DMS153 treated with DMSO at 0.1 percent for 48 hours (cell line): ENCODE measurements around the gene OR14I1.

Experiments used
- DNase-seq: peaks from one replicate; lab custom pipeline; 2025; ENCODE audit not compliant: unreplicated experiment; lab: John Stamatoyannopoulos, UW

OR14I1 gene

DNA sequence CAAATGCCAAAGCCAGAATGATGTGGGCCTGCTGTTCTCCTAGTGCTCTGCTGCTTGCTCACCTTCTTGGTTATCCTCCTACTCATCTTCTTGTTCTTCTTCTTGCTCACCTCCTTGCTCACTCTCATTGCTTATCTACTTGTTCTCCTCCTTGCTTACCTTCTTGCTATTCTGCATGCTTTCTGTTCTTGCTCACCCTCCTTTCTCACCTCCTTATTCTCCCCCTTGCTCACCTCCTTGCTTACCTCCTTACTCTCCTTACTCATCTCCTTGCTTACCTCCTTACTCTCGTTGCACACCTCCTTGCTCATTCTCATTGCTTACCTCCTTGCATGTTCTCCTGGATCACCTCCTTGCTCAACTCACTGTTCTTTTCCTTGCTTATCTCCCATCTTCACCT lies at the start of gene OR14I1:
Gene OR14I1 (minus strand): TSS at position 53 of the 400 bp plus-strand sequence.
- DNase-seq: no peak

DNA sequence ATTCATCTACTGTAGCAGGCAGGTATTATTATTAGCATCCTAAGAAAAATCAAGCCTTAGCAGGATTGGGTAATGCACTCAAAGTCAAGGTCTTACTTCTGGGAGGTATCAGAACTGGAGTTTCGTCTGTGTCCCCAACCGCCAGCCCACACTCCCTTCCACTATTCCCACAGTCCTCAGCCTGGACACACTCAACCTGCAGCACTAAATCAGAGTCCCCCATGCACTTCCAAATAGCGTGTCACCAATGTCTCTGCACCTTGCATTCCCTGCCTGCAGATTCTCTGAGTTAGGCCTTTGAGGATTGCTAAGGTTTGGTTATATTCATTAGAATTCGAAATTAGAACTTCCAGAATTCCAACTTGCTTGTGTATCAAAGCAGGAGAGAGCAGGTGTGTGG lies 49.1 kb upstream of the OR14I1 start:
- no peak for DNase-seq

DNA sequence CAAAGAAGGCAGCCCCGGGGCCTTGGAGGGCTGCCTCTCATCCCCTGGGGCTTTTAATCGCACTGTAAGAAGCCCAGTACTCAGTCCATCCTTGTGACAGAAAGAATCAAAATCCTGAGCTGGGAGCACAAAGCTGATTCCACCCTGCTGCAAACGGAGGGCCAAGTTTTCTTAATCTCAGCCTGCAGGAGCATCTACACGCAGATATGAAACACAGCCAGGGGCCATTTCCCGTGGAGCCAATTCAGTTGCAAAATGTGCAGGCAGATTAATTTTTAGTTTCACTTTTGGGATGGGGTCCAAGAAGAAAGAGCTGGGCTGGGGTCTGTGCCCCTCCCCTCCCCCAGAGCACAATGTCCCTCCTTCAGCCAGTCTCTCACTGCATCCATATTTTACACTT lies 48.6 kb upstream of the OR14I1 start:
- no peak for DNase-seq

DNA sequence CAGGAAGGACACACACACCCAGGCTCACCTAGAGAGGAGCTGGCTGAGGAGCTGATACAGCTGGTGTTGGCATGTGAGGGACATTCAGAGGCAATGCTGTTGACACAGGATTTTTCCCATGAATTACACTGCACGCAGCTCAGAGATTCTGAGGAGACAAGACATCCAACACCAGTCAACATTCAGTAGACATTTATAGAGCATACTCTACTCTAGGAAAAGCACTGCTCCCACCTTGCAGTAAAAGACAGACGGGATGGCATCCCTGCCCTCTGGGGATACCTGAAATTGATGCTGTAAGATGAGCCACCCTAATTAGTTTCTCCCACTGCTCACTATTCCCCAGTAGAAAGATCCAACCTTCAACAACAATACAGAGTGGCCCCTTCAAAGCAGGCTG lies 47.9 kb upstream of the OR14I1 start:
- no peak for DNase-seq

DNA sequence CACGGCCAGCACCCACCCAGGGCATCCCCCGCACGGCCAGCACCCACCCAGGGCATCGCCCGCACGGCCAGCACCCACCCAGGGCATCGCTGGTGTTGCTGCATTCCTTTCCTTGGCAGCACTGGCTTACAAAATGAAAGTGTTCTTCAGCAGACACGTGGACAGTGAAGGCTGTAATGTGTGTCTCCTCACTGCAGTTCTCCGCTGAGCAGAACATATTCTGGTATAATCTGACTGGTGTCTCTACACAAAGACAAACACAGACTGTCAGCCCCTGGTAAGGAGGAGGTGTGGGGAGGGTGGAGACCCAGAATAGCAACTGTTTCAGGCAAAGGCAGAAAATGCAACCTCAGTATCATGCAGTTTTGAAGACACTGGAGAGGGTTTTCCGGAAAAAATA lies 45.6 kb upstream of the OR14I1 start:
- no peak for DNase-seq

DNA sequence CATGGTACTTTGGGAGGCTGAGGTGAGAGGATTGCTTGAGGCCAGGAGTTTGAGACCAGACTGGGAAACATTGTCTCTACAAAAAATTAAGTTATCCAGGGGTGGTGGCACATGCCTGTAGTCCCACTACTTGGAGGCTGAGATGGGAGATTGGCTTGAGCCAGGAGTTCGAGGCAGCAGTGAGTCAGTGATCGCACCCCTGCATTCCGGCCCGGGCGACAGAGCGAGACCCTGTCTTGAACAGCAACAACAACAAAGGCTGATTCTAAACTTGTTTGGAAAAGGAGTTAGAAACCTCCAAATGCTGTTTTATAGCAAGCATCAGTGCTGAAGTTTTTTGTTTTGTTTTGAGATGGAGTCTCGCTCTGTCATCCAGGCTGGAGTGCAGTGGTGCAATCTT lies 38.3 kb upstream of the OR14I1 start:
- no peak for DNase-seq

DNA sequence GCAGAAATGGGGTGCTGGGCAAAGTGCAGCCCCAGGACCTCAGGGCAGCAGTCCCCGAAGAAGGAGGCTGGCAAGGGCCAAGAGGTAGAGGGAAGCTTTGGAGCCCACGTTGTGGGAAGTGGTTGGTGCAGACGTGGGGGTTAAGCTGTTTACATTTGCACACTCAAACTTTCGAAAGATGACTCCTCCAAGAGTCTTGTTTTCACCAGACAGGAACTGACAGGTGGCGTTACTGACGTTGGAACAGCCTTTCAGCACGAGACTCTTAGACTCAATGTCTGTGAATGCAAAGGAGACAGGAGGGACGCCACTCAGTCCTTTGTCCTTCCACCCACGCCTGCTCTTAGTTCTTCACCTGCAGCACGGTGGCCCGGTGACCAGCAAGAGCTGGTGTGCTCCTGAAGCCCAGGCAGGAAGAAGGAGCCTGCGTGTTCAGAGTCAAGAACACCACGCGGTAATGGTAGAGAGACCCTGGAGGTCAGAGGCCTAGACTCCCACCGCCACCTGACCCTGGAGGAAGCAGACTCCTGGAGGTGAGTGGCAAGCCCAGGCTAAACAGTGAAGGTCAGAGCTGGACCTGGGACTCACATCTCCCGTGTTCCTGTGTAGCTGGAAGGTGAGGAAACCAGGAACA lies 37.1 kb upstream of the OR14I1 start:
- no peak for DNase-seq

DNA sequence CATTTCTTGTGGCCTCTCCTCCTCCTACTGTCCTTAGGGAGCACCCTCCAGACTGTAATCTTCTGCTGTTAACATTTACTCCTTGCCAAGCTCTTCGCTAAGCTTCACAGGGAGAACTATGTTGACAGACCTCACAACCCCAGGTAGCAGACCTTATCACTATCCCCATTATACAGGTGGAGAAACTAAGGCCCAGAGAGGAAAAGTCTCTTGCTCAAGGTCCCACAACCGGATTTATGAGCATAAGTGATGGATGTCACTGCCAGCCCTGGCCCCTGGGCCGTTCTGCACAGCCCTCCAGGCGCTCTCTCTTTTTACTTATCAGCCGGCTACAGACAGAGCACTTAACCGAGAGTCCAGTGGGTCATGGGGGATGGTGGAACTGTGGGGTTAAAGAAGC lies 34.9 kb upstream of the OR14I1 start:
- DNase-seq: no peak

DNA sequence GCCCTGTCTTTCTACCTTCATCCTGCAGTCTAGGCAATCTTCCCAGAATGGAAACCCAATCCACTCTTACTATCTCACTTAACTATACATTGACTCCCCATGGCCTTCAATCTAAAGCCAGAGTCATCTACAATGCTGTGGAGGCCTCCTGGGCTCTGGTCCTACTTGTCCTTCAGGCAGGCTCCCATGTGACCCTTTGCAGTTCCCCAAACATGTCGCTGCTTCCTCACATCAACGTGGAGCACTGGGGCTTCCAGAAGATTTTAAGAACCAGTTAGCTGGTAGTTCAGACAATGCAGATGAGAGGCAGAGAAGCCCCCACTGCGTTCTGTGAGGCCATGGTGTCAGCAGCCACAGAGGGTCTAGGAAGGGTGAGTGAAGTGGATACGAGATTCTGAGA lies 34.4 kb upstream of the OR14I1 start:
- no peak for DNase-seq

DNA sequence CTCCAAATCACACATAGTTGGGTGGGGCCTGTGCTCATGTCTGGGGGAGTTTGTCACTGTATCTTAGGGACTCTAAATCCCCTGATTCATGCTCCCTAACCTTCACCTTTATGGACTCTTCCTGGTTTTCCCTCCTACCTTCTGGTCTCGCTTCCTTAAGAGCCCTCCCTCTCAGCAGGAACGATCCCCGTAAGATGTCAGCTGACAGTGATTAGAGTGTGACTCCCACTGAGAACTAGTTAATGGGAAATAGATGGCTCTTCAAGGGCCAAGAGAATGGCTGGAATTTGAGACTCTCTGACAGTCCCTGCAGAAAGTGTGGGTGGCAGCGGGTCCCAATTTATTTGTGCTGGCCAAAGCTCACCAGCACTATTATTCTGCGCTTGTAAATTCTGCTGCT lies 31.0 kb upstream of the OR14I1 start:
- DNase-seq: no peak

DNA sequence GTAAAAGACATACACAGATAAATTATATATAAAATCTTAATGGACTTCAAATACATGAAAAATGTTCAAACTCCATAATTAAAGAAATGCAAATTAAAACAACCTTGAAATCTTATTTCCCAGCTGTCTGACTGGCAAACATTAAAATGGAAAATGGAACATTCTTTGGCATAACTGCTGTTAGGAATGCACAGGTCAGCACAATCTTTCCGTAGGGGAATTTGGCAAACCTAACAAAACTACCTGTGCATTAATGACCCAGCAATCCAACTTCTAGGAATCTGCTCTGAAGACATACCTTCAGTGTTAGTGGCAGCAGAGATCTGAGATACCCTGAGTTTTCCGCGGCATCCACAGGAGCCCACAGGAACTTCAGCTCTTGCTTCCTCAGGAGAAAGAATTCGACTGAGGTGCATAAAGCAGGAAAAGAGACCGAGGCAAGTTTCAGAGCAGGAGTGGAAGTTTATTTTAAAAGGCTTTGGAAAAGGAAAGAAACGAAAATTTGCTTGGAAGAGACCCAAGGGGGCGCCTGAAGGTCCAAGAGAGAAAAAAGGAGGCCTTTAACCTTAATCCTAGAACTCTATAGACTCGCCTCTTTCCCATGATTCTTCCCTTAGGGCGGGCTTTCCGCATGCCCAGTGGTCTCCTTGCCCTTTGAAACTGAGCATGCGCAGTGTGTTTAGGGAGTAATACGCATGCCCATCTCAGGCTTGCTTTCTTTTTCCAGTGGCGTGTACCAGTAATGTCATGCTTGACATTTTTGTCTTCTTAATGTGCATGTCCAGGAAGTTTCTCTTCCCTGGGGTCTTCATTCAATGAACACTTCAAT lies 28.2 kb upstream of the OR14I1 start:
- no peak for DNase-seq

DNA sequence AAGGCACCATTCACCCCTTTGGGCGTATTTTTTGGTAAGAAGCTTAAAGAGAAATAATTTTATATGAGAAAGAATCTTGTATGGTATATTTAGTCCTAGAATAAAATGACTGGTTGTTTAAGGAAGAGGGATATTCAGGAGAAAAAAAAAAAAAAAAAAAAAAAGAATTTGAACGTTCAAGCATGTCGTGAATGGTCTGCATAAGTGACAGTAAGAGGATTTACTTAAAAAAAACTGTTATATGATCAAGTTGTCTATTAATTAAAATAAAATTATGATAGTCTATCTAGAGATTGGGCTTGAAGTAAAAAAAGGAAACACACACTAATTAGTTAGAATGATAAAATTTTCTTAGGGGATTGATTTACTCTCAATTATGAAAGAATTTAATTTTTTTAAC lies 11.7 kb upstream of the OR14I1 start:
- DNase-seq: no peak

DNA sequence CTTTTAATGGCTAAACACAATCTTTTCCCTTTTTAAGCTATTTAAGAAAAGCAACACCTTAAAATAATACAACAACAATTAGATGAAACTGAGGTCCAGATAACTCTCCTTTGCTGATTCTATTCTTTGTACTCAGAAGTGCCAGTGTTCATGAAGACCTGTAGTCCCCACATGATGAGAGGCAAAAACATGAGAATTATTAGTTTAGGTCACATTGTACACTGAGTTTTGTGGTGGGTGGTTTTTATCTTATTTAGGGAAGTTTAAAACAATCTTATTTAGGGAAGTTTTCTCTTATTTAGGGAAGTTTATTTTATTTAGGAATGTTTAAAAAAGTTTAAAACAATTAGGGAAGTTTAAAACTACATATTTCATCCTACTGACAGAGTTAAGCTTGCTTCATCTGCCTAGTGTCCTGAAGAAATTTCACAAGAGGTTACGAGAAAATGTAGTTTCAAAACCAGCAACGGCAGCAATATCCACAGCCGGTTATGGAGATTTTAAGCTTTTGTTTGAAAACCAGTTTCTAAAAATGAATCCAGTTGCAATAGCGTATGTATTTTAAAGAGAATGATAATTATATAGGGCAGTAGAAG lies 7.8 kb upstream of the OR14I1 start:
- DNase-seq: no peak

DNA sequence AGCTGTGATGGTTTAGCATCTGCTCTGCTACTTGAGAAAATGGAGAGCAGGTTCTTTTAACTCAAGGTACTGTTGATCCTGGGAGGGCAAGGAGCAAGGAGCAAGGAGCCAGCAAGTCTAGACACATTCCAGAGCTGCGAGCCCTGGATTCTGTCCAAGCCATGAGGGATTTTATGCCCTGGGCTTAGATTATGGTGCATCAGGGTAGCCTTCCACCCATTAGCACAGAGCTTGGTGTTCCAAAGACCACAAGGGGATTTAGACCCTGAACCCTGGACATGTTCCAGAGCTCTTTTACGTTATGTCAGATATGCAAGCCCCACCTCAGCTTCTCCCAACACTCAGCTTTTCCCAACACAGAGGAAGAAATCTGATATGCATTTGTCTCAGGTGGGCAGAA lies 2.0 kb upstream of the OR14I1 start:
- no peak for DNase-seq

DNA sequence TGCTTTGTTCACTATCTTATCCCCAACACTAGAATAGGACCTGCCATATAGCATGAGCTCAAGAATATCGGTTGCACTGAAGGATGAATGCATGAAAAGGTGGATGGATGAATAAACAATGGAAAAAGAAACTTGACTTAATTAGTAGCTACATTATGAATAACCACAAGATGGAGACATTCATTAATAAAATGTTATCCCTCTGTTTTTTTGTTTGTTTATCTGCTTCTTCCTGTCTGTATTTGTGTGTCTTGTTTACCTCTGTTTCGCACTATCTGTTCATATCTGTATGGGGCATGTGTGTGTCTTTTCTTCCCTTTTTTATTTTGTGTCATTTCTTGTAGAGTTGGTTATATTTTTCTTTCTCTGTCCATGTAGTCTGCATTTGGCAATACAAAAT lies 1.1 kb upstream of the OR14I1 start:
- no peak for DNase-seq

DNA sequence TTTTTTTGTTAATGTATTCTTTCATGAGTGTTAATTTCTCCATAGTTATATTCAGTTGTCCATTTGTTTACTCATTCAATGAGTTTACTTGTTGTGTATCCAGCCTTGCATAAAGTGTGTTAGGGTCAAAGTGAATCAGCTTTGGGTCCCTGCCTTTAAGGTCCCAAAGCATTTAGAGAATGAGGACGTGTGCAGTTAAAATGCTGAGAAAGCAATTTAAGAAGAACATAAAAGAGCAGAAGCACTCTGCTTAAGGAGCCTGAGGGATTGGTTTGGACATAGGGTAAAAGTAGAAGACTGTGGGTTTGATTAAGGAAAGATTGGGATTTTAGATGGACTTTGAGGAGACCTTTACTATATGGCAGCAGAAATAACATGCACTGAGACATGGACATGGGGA lies 3.5 kb downstream of the OR14I1 start:
- DNase-seq: no peak

DNA sequence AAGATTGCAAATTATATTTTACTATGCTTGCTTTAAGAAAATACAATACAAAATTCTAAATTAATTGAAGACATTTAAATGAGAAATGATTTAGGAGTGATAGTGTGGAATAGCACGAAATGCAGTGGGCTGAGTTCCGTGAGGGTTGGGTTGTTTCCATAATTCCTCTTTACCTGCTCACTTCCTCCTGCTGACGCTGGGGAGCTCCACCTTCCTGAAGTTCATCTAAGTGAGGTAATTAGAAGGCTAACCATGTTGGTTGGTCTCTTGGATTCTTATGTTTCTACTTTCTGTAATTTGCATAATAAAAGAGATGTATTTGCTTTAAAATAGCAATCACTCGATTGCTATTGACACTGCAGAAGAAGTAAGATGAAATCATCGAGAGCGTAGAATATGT lies 4.7 kb downstream of the OR14I1 start:
- no peak for DNase-seq

DNA sequence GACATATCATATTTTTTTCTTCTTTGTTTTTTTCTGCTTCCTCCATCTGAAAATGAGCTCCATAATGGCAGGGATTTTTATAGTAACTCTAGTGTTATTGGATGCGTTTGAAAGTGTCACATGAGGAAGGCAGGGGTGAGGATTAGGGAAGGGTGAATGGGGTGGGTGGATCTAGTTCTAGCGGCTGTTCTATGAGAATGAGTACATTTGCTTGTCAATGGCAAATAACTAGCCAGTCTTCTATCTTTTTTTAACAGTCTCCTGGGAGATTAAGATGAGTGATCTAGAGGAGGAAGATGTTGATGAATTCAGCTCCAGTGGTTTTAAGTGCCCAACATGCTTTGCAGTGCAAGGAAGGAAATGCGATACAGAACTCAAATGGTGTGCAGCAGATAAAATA lies 5.8 kb downstream of the OR14I1 start:
- no peak for DNase-seq

DNA sequence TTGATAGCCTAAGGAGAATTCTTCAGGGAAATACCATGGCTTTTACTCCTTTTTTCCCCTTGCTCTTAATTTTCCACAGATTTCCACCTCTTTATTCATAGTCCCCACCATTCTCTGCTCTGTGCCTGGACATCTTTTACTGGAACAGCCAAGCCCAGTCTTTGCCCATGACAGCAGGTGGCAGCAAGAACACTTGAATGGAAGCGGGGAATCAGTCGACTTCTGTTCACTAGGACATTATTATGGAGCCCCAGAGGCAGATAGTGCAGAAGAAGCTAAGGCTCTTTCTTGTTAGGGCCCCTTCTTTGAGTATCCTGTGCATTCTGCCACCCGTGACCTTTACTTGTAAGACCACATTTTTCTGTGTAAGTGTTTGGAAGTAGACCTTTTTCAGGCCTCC lies 6.3 kb downstream of the OR14I1 start:
- no peak for DNase-seq

DNA sequence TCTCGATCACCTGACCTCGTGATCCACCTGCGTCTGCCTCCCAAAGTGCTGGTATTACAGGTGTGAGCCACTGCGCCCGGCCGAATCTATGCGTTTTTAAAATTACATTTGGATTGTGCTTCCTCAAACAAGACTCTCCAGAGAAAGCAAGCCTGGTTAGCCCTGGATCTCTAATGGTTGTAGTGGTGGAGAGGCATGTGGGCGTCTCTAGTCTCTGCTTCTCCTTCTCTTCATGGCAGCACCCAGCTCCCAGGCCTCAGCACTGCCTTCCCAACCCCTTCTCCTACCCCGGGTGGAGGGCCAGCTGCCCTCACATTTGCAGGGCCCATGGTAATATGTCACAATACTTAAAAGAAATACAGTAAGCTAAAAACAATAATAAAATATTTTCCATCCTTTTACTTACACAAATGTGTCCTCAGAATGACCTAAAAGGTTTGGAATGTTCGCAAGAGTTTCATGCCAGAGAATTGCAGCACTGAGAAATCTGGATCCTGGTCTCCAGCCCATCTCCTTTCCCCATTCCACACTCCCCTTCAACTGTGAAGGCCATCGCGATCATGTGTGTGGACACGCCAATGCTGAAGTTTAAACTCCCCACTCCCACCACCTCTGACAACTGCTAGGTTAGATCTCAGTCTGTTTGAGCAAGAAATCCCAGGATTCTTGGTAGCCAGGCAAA lies 7.0 kb downstream of the OR14I1 start:
- DNase-seq: no peak

DNA sequence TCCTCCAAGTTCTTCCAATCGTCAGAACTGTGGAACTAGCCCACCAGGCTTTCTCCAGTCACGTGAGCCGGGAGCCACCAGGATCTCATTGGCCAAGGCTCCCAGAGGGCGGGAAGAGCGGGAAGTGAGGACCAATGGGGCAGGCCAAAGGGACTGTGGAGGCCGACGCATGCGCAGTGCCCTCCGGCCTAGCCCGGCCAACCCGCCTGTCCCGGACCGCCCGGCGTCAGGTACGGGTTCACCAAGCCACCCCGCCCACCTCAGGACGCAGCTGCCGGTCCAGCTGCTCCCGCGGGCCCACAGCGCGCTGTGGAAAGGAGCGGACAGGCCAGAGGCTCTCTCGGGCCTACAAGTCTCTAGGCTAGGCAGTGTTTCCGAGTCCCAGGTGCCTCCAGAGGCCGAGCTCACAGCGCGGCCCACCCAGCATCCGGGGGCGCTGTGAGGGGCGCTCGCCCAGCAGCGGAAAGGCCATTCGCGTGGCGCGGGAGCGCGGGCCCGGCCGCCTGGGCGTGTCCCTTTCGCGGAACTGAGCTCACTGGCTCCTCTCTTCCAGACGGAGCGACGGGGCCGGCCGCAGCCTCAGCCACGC lies 10.9 kb downstream of the OR14I1 start:
- DNase-seq: no peak
